ENCODE data around the gene COBL. TPM values are rescaled to one million over a fixed set of nuclear protein-coding genes. Genes with fewer than 3 reads are reported as not detected.

Gene COBL
- total RNA-seq, 1 experiment from 2014 or later: 8.6 TPM

- H3K4me2 ChIP-seq (ENCODE audit: low read length): no peak overlapping the region
- no peaks in the 10 kb centered on the region for H4K20me1 ChIP-seq (ENCODE audit: low read length)
- H2AFZ ChIP-seq (ENCODE audit: low read length): no peak overlapping the region
- DNase-seq (no peak), ATAC-seq (no peak)
- H3K36me3 ChIP-seq (ENCODE audit: low read depth, low read length): no peaks in the 10 kb centered on the region
- TF ChIP-seq EZH2phosphoT487 (IDR thresholded peaks at IDR 0.05; ENCODE audit: borderline replicate concordance, low read length) (no peak), EZH2 (IDR thresholded peaks at IDR 0.05; ENCODE audit: low read length, unreplicated experiment) (no peak), CTCF (conservative IDR thresholded peaks at IDR 0.05; ENCODE audit: low read depth, low read length) (no peak)
- CTCF ChIA-PET: no interaction called here
- H3K27ac ChIP-seq (ENCODE audit: low read length): no peak overlapping the region
- POLR2A ChIA-PET (ENCODE audit: unreplicated experiment): no interaction called here
- no peaks in the 10 kb centered on the region for H3F3A ChIP-seq (ENCODE audit: low read length, unreplicated experiment)
- no peaks in the 10 kb centered on the region for H3K9me2 ChIP-seq (replicated peaks; ENCODE audit: low read length)
- no peaks in the 10 kb centered on the region for H3K27me3 ChIP-seq (ENCODE audit: low read length)
- no TSS peak for BruUV-seq (replicated peaks)
- H3K79me2 ChIP-seq (ENCODE audit: low read length): no peaks in the 10 kb centered on the region
- H3K9me3 ChIP-seq (ENCODE audit: low read length): no peaks in the 10 kb centered on the region
- peaks cover 10% of the 10 kb centered on the region for H3K4me1 ChIP-seq (ENCODE audit: insufficient read depth, low read length)
- no peak overlapping the region for H3K9ac ChIP-seq (ENCODE audit: low read length)
- intact Hi-C loops (cut with micrococcal nuclease): no loop called here
- no peak overlapping the region for H3K4me3 ChIP-seq (ENCODE audit: low read length)
Observed at GRCh38 chr7:51011710-51012350, 304.8 kb downstream of the COBL start.

- Histone ChIP-seq H3K27me3 (ENCODE audit: low read length) (no peaks in the 10 kb centered on the region), H3K9ac (ENCODE audit: low read length) (no peak overlapping the region), H4K20me1 (ENCODE audit: low read length) (no peaks in the 10 kb centered on the region), H3K9me3 (ENCODE audit: low read length) (no peaks in the 10 kb centered on the region), H3F3A (ENCODE audit: low read length, unreplicated experiment) (no peaks in the 10 kb centered on the region), H3K4me2 (ENCODE audit: low read length) (0 out of 2 replicates have a peak overlapping the region, but pooled peaks have one; percentile 19), H3K9me2 (replicated peaks; ENCODE audit: low read length) (no peaks in the 10 kb centered on the region), H3K79me2 (ENCODE audit: low read length) (no peaks in the 10 kb centered on the region), H2AFZ (ENCODE audit: low read length) (no peak overlapping the region), H3K4me3 (ENCODE audit: low read length) (no peak overlapping the region), H3K4me1 (ENCODE audit: insufficient read depth, low read length) (peaks cover 10% of the 10 kb centered on the region), H3K36me3 (ENCODE audit: low read depth, low read length) (no peaks in the 10 kb centered on the region), H3K27ac (ENCODE audit: low read length) (peak overlapping the region; percentile 25; the same call in 1 of the 2 replicates)
- no peak for DNase-seq
- ChIA-PET CTCF (no interaction called here), POLR2A (ENCODE audit: unreplicated experiment) (no interaction called here)
- TF ChIP-seq CTCF (conservative IDR thresholded peaks at IDR 0.05; ENCODE audit: low read depth, low read length): no peak
- no peak for TF ChIP-seq EZH2 (IDR thresholded peaks at IDR 0.05; ENCODE audit: low read length, unreplicated experiment)
- TF ChIP-seq EZH2phosphoT487 (IDR thresholded peaks at IDR 0.05; ENCODE audit: borderline replicate concordance, low read length): no peak
- no TSS peak for BruUV-seq (replicated peaks)
- intact Hi-C loops (cut with micrococcal nuclease): no loop called here
- no peak for ATAC-seq
Observed at GRCh38 chr7:51010534-51010933, 306.1 kb downstream of the COBL start.

Measured in PC-3 (cell line).